Fibroblast of skin of scalp (primary cell): Measurements from ENCODE around the gene GDF11.

Experiments used
- DNase-seq: peaks from one replicate; pipeline ENCODE4 v3.0.0-alpha.2; 2013

GDF11 gene

GRCh38 chr12:55707219-55707671 is 35.7 kb upstream of the GDF11 start:
- no peak for DNase-seq

GRCh38 chr12:55707841-55708694 is 34.9 kb upstream of the GDF11 start, which contains the start of gene ITGA7:
Gene ITGA7, minus strand, starts transcription at chr12:55707904. Its CDS starts 222 bp downstream, at chr12:55707682.
- DNase-seq = peak; percentile 60

GRCh38 chr12:55708695-55709233 is 34.2 kb upstream of the GDF11 start:
- DNase-seq = no peak

- no peak for DNase-seq
These were observed 31.0 kb upstream of the GDF11 start for GRCh38 chr12:55711786-55712553.

GRCh38 chr12:55712700-55713415 is 30.1 kb upstream of the GDF11 start:
- no peak for DNase-seq

GRCh38 chr12:55713721-55714120 is 29.2 kb upstream of the GDF11 start:
- peak; percentile 93 for DNase-seq

GRCh38 chr12:55715169-55715764 is 27.7 kb upstream of the GDF11 start:
- DNase-seq = peak; percentile 60

- peak; percentile 97 for DNase-seq
These were observed 26.9 kb upstream of the GDF11 start, which contains the start of gene BLOC1S1 for GRCh38 chr12:55715833-55716581. Gene BLOC1S1, plus strand, starts transcription at chr12:55716046. Its CDS starts 6 bp downstream, at chr12:55716052.

GRCh38 chr12:55716582-55716957 is 26.4 kb upstream of the GDF11 start:
- DNase-seq = no peak

- no peak for DNase-seq
These were observed 25.6 kb upstream of the GDF11 start for GRCh38 chr12:55717011-55718007.

- no peak for DNase-seq
These were observed 24.9 kb upstream of the GDF11 start for GRCh38 chr12:55718015-55718414.

GRCh38 chr12:55718624-55719275 is 24.2 kb upstream of the GDF11 start:
- peak; percentile 90 for DNase-seq

- no peak for DNase-seq
These were observed 23.6 kb upstream of the GDF11 start for GRCh38 chr12:55719371-55719770.

- peak; percentile 87 for DNase-seq
These were observed 22.8 kb upstream of the GDF11 start, which contains the start of gene RDH5 for GRCh38 chr12:55720071-55720564. Gene RDH5, plus strand, starts transcription at chr12:55720393. Its CDS starts 792 bp downstream, at chr12:55721185.

- peak; percentile 86 for DNase-seq
These were observed 22.0 kb upstream of the GDF11 start for GRCh38 chr12:55720894-55721444.

GRCh38 chr12:55721601-55722213 is 21.2 kb upstream of the GDF11 start:
- no peak for DNase-seq

GRCh38 chr12:55722948-55723347 is 20.0 kb upstream of the GDF11 start:
- no peak for DNase-seq

GRCh38 chr12:55723516-55724225 is 19.3 kb upstream of the GDF11 start:
- no peak for DNase-seq
